GM12874 (cell line): Measurements from ENCODE around the gene MROH7.

Source experiments
- CTCF ChIP-seq: IDR thresholded peaks from 2 replicates; pipeline ENCODE4 v1.5.1; 2011; ENCODE audit warnings: low read depth, mild to moderate bottlenecking, control low read depth, low read length, moderate library complexity; ENCODE audit not compliant: insufficient read depth

Gene MROH7

GRCh38 chr1:54651608-54652007 lies 10.0 kb downstream of the MROH7 start:
- no peak for TF ChIP-seq CTCF

DNA sequence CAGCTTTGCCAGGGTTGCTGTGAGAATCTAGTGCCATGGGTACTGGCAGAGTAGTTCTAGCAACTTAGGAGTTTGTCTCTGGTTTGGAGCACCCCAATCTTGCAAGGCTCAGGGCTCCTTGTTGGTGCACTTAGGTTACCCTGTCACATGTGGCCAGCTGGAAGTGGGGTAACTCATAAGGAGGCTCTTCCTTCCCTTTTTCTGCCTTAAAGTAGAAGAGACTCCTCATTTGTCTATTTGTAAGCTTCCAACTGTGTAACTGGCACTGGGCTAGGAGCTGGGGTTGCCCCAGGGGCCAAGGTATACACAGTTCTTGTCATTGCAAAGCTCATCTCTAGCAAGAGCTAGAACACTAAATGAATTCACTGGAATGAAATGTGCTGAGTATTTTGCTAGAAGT lies 10.6 kb downstream of the MROH7 start:
- TF ChIP-seq CTCF: no peak

GRCh38 chr1:54653036-54653435 lies 11.4 kb downstream of the MROH7 start:
- TF ChIP-seq CTCF: no peak

DNA sequence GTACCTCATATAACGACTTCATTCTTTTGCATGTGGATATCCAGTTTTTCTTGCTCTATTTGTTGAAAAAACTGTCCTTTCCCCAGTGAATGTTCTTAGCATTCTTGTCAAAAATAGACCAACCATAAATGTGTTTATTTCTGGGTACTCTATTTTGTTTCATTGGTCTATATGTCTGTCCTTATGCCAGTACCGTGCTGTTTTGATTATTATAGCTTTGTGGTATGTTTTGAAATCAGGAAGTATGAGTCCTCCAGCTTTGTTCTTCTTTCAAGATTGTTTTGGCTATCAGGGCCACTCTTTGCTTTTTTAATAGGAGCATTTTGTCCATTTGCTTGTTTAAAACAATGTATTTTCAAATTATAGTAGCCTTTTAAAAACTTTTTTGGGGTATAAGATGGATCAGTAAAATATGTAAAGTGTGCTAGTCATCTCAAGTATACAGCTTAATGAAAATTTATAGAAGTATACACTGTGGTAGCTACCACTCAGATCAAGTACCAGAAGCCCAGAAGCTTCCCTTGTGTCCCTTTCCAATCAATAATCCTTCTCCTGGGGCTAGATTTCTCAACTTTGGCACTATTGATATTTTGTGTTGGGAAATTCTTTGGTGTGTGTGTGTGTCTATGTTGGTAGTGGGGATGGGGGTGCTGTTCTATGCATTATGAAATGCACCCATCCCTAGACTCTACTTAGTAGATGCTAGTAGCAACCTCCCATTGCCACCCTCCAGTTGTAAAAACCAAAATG lies 16.8 kb downstream of the MROH7 start:
- no peak for TF ChIP-seq CTCF

DNA sequence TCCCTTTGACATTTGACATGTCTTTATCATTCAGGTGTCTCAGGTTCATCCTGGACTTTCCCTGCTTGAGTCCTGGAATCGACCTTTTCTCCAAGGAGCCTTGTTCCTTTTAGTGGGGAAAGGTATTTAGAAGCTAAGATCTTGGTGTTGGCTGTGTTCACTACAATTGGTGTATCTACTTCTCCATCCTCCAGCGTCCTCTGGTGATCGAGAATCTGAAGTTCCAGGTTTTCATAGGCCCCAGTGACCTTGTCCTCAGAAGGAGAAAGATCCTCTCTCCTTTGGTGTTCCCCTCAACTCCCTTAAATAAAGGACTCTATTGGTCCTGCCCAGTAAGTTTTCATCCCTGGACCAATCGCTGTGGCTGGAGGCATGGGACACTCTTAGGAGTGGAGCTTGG lies 22.1 kb downstream of the MROH7 start:
- no peak for TF ChIP-seq CTCF

DNA sequence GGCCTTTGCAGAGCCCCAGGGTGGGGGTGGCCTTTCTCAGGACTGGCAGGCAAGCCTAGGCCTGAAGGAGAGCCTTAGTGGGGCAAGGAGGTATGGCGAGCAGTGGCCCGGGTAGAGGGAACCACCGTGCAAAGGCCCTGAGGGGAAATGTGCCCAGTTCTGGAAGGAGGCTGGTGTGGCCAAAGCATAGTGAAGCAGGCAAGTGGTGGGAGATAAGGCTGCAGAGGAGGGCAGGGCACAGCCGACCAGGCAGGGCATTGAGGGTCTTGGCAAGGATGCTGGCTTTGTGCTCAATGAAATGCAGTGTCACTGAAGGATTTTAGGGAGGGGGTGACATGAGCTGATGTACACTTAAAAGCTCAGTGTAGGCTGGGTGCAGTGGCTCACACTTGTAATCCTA lies 22.8 kb downstream of the MROH7 start:
- TF ChIP-seq CTCF: no peak

- no peak for TF ChIP-seq CTCF
These were observed 24.3 kb downstream of the MROH7 start for GRCh38 chr1:54665852-54666251.
